MM.1S (cell line): Measurements from ENCODE around the gene PKDCC.

ENCODE experiments used
- EZH2 ChIP-seq: fragments of 300-600 bp; sonication (generic); optimal IDR thresholded peaks from 2 replicates; pipeline ENCODE3; 2017; ENCODE audit warnings: low read depth, mild to moderate bottlenecking, antibody characterized with exemption, low read length, mixed read lengths
- TF ChIP-seq, protein P1 (sequence below): fragments of 300-600 bp; sonication (generic); IDR thresholded peaks from 2 replicates; pipeline ENCODE4 v1.5.1; 2016; ENCODE audit warnings: antibody characterized with exemption, low read length, mixed read lengths

DNA sequence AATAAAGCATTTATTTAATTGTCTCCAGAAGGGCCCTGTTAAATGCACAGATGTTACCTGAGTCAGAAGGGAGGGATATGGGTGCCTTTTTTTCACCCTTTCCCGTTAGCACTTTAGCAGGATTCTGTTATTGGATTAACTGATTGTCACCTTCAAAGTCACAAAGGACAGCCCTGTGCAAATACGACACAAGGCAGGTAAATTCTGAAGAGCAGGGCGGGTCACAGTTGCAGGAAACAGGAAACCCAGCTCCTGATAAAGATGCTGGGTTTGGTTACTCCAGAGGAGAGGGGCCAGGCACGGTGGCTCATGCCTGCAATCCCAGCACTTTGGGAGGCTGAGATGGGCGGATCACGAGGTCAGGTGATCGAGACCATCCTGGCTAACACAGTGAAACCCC is 11.4 kb upstream of the PKDCC start:
- TF ChIP-seq EZH2: no peak
- TF ChIP-seq, protein P1, sequence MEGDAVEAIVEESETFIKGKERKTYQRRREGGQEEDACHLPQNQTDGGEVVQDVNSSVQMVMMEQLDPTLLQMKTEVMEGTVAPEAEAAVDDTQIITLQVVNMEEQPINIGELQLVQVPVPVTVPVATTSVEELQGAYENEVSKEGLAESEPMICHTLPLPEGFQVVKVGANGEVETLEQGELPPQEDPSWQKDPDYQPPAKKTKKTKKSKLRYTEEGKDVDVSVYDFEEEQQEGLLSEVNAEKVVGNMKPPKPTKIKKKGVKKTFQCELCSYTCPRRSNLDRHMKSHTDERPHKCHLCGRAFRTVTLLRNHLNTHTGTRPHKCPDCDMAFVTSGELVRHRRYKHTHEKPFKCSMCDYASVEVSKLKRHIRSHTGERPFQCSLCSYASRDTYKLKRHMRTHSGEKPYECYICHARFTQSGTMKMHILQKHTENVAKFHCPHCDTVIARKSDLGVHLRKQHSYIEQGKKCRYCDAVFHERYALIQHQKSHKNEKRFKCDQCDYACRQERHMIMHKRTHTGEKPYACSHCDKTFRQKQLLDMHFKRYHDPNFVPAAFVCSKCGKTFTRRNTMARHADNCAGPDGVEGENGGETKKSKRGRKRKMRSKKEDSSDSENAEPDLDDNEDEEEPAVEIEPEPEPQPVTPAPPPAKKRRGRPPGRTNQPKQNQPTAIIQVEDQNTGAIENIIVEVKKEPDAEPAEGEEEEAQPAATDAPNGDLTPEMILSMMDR: no peak
